GM12892 (cell line): ENCODE data around the gene SMAD6.

ENCODE experiments used
- POLR2A ChIP-seq: IDR thresholded peaks from 2 replicates; pipeline ENCODE4 v1.6.1; 2011; ENCODE audit warnings: low read depth, low read length, control low read depth
- POLR2AphosphoS5 ChIP-seq: IDR thresholded peaks from 2 replicates; pipeline ENCODE4 v1.6.1; 2011; ENCODE audit warnings: low read depth, low read length, control low read depth
- TAF1 ChIP-seq: IDR thresholded peaks from 2 replicates; pipeline ENCODE4 v1.6.1; 2011; ENCODE audit warnings: low read depth, mild to moderate bottlenecking, control low read depth, low read length, borderline replicate concordance

- TF ChIP-seq TAF1 (no peak), POLR2A (no peak), POLR2AphosphoS5 (no peak)
These were observed 47.7 kb upstream of the SMAD6 start for GRCh38 chr15:66654361-66654738.
